GM18858 (cell line): ENCODE data around the gene NFASC.

ENCODE experiments used
- ATAC-seq: cut with Tn5 transposase; IDR thresholded peaks from one replicate; pipeline ENCODE4 v1.9.1; 2021; ENCODE audit not compliant: unreplicated experiment

NFASC gene

DNA sequence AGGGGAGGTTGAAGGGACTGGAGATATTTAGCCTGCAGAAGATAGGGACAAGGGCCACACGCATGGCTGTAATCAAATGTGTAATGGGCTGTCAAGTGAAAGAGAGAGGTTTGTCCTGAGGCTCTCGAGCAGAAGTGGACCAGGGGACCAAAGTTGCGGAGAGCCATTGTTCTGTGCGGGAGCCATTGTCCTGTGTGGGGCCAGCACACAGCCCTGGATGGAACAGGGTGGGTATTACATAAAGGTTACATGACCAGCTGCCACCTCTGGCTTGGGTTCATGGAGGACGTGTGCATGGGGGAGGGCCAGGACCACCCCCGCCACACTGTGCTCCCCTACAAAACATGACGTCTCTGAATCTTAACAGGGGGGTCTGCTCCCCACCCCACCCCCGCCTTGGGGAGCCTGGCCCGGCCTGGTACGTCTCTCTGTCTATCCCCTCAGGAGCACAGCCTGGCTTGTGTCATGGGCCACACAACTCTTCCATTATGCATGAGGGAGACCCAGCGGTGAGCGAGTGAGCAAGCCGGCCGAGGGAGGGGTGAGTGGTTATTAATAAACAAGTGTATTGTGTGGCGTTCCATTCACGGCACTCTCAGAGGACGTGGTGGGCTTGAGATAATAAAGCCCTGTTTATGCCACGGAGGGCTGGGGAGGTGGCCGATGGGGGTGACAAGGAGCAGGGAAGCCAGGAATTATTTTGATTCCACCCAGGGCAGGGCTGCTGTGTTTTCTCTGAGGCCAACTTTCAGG is at the start of gene NFASC:
TSS of gene NFASC (plus strand) at position 703 of the 753 bp plus-strand sequence. CDS start 73,454 bp downstream, outside the sequence.
- ATAC-seq = no peak

DNA sequence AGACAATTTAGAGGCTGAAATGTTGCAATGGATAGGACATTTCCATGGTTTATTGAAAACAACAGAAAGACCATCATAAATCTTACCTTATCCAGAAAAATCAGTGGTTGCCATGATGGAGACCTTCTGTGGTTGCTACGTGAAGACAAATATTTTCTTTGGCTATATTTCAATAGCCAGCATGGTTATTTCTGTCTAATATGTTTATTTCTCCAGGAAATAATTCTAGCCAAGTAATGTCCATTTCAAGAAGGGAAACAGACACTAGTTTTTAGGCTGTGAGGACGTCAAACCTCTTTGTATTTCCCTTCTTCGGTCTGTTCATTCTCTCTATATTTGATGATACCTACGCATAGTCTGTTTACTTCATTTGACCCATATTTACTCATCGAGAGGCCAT is 49.2 kb upstream of the NFASC start:
- ATAC-seq = no peak

DNA sequence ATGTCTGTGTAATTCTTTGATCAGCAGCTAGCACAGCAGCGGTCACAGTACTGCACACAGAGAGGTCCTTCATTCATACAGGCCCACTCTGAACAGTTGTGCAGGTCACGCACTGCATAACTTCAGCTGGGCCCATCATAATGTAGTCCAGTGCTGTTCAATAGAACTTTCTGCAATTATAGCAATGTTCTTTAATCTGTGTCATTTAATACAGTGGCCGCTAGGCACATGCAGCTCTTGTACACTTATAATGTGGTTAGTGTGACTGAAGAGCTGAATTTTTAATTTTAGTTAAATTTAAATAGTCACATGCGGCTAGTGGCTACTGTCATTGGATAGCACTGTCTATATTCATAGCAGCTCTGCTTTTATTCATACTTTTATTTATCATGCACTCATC is 48.7 kb upstream of the NFASC start:
- ATAC-seq = no peak

DNA sequence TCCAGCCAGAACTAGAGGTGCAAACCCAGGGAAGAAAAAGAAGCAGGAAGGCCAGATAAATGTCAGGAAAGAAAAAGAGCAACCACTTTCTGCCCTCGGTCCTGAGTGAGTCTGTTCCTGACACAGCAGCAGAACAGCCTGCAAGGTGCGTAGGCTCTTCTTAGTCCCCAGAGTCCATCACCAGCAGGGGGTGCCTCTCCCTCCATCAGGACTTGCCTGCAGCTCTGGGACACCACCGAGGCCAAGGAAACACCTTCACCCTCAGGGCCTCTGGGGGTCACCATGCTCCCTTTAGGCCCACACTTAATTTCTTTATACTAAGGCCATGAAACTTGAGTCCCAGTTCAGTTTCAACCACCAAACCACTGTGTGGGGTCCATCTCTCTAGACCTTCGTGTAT is 43.7 kb upstream of the NFASC start:
- ATAC-seq = no peak

DNA sequence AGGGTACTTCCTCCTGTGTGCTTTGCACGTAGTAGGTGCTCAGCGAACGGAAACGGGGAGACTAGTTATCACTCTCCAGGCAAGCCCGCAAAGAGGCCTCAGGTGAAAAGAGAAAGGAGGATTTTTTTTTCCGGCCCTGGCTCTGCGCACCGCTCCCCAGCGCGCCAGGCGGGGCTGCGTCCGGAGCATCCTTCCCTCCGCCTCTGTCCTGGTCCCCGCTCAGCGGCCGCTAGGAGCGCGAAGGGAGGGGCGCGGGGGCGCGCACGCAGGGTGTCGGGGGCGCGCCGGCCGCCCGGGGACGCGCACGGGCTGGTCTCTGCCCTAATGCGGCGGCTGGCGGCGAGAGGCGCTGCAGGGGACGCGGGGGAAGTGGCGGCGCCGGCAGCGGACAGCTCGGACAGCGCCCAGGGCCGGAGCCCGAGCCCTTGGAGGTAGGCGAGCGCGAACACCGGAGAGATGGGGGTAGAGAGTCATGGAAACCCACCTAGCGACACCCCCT is 42.3 kb upstream of the NFASC start:
- no peak for ATAC-seq

DNA sequence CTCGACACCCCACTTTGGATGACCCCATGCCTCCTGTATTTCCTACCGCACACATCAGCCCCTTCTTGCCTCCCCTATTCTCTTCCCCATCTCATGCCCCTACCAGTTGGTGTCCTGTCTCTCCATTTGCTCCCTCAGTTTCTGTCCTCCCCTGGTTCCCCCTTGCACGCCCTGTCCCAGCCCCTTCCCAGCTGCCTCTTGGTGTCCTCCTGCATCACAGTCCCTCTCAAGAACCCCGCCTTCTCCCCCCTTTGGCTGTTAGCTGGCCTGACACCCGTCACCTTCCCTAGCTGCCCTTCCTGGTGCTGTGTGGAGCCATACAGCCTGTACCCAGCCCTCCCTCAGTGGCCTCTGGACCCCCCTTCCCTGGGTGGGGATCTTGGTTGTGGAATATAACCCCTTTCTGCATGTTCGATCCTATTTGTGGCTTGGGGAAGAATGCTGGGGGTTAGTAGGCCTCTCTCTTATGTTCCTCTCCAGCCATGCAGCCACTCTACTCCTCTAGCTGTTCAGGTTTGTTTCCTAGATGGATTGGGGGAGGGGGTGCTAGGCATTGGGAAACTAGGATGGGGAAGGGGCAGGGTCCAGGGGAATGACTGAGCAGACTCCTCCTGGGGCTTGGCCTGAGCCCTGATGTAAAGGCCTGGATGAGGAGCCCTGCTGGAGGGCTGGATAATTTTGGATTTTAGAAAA is 41.4 kb upstream of the NFASC start:
- ATAC-seq = no peak

DNA sequence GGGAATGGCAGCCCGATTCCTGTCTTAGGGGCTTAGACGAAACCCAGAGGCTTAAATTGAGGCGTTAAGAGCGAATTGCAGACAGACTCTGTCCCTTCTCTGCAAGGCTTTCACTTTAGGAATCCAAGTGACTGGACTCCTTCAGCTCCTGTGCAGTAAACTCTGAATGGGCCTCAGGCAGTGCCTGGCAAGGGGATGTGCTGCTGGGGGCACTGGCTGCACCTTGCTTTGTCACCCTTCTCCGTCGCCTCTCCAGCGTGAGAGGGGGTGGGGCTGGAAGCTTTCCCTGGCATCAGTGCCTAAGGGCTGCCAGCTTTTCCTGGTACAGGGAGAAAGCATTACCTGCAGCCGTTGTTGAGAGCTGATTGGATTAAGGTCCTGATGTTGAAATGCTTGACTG is 39.9 kb upstream of the NFASC start:
- no peak for ATAC-seq

DNA sequence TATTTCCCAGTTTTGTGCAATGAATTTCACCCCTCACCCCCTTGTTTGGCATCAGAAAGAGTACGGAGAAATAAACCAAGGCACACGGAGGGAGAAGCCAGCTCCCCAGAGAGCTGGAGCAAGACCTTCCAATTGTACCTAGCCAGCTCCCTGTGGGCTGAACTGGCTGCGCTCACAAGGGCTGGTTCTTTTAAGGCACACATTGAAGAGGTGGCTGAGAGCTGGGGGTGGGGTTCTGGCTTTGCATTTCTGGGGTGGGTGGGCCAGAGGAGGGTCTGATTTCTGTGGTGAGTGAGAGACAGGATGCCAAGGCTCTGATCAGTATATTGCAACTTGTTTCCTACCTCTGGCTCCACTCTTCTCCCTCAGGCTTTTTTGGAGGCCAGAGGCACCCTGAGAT is 39.5 kb upstream of the NFASC start:
- no peak for ATAC-seq

DNA sequence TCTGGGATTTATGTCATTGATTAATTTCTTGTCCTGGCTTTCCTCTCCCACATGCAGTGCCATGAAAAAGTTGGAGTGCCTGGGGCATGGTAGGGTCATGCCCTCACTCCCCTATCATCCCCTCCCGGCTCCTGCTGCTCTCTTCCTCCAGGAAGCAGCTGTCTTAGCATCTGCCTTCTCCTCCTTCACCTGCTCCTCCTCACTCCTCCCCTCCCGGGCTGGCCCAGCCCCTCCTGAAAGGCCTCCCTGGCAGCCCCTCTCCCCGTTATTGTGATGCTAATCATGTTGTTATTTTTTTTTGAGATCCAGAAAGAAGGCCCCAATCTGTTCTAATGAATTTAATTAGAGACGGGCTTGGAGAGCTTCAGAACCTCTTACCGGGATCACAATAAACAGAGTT is 36.3 kb upstream of the NFASC start:
- ATAC-seq = no peak

DNA sequence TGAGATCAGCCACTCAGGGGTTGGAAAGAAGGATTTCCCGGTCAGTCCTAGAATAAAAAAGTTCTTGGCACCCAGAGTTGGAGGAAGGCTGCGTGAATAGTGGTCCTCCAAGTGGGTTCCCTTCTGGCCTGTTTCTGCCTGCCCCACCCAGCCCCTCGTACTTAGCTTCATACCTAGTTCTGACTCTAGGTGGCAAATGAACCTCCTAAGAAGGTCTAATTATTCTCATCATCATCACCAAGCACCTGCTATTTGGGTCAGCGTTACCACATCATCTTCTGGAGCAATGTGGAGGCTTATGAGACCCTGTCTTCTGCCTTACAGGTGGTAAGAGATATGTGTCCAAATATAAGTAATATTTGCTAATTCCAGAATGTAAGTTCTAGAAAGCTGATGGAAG is 35.9 kb upstream of the NFASC start:
- no peak for ATAC-seq

DNA sequence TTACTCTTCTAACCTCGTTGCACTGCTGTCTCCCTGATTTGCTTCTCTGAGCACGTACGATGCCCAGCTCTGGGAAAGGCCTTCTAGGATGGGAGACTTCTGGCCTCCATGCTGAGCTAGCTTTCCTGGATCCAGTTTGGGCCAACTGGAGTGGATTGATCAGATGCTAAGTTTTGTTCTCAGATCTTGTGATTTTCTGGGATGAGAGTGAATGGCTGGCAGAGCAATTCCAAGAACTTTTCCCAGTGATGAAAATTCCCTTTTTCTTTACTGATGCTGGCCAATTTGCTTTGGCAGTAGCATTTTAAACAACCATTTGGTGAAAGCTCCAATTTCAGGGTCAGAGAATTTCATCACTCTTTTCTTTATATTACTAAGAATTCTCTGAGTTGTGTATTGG is 34.9 kb upstream of the NFASC start:
- no peak for ATAC-seq

DNA sequence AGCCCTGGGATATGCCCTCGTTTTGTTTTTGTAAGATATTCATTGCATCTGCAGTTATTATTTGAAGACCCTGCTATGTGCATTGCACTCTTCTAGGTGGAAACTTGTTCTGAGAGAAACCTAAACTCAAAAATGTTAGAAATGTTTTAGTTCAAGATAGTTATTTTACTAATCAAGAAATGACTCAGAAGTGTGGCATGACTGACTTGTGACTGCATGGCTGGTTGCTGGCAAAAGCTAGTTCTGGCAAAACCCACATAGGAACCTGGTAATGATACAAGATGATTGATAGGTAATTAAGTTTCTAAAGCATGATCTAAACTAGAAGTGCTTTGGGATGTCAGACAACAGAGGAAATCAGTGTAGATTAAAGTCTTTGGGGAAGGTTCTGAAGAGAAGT is 33.8 kb upstream of the NFASC start:
- no peak for ATAC-seq

DNA sequence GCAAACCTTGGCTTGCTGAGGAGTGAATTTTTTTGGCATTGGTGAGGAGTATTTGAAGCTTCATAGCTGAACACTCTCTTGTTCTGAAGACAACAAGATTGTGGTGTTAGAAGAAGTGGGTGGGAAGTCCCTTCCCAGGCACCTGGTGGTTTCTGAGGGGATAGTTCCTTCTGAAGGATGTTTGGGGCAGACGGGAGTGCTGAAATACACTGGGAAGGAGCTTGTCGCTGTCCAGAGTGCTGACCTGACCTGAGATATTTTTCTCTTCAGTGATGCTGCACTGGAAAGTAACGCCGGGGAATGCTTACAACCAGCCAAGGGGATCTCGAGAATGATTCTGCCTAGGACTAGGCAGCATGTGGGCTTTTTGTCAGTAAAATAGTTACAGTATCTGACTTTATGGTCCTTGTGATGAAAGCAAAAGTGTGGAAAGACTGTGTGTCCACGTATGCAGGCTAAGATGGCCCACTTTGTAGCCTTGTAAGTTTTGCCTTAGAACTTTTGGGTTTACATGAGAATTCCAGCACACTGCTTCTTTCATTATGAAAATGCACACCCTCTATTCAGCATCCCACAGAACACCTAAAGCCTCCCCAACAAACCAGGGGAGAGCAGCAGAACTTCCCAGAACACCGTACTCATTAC is 33.1 kb upstream of the NFASC start:
- ATAC-seq = no peak

DNA sequence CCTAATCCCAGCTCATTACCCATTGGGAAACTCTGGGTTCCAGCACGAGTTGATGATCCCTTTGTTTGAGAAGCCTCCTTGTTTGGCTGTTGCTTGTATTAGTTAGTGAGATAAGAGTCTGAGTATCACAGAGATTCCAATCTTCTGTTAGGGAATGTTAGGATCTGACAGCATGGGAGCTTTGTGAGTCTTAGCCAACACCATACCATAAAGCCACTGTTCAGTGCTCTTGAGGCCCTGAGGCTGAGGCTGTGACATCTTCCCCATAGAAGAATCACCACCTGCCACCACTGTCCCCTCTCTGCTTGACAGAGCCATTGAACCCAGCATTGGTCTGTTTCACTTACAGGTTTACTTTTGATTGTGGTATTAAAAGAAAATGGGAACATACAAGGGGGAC is 29.3 kb upstream of the NFASC start:
- ATAC-seq = no peak

DNA sequence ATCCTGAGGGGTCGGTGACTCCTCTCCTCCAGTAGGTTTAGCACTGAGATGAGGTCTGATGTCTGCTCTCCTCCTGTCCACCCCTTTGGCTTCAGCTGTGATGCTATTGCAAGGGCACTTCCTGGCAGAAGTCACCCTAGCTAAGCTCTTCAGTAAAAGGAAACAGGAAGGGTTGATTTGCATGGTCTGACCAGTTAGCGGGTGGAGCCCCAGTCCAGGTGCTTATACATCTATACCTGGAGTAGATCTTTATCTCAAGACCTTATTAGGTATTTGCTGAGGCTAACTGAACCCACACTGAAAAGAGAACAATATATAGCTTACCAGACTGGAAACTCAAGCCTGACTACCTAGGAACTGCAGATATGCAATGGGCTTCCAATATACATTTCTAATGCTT is 28.9 kb upstream of the NFASC start:
- ATAC-seq = no peak

DNA sequence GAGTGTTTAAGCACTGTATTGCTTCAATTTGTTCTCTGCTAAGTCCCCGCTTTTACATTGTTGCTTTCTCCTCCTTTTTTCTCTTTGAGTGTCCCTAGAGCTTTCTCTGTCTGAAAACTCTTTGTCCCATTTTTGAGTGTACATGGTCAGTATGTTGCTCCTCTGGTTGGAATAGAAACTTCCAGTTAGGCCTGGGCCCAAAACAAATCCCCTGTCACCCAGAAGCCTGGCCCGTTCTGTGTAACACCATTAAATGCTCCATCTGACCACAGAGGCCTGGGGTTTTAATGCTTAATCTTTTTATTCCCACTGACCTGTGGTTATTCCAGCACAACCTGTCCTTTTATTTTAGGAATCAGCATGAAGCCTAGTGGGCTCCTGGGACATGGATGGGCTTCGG is 28.3 kb upstream of the NFASC start:
- no peak for ATAC-seq

DNA sequence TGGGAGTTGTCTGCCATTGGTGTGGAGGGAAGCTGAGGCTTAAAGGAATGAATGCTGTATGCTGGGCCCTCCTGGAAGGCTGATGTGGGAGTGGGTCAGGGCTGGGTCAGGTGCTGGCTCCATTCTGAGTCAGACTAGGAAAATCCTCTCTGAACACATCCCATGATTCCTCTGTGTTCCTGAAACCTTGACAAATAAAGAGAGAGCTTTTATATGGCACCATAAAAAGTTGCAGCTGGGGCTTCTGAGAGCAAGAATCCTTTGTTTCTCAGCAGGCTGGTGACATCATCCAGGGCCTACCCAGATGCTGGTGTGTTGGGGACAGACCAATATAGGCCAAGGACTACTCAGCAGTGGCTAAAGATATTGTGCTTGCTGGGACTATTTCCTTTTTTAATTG is 27.8 kb upstream of the NFASC start:
- ATAC-seq = no peak

DNA sequence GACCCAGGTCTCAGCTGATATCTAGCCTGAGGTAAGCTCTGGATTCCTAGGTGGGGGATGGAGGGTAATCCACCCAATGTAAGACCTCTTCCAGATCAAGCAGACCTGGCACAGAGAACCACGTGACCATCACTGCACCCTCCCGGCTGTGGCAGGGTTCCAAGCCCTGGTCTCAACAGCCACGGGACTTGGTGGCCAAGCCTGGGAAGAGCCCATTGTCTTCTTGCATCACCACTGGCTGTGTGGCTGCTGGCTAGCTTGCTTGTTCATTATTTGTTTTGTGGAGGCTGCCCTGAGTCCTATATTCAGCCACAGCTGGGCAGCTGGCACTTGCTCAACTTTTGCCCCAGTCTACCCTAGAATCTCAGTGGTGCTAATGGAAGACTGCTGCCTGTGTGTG is 24.1 kb upstream of the NFASC start:
- no peak for ATAC-seq

DNA sequence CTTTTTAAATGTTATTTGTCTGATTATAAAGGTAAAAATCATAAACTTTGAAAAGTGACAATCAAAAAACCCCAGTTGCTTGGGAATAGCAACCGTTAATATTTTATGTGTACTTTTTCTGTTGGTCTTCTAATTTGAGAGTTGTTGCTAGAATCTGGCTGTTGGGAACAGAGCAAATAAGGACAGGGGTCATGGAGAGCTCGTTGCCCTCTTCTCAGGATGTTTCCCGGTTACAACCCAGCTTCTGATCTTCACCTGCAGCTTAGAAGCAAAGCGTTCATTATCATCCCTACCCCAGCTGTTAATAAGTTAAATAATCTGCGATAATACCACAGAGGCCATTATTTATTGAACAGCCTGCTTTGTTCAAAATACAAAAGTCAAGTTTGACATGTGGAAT is 22.1 kb upstream of the NFASC start:
- ATAC-seq = no peak

DNA sequence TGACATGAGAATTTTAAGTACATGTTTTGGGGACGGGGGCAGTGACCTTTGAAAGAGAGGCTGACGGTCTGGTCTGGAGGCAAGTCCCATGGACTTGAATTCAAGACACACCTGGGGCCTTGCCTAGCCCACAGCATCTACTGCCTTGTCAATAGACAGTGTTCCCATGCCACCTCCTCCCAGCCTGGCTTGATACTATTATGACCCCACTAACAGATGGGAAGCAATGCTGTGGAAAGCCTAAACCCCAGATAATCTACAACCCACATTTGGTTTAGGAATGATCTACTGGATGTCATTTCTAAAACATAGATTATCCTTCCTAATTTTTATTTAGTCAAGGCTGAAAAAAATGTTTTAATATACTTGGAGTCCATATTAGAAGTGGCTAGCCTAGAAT is 17.8 kb upstream of the NFASC start:
- ATAC-seq = no peak

DNA sequence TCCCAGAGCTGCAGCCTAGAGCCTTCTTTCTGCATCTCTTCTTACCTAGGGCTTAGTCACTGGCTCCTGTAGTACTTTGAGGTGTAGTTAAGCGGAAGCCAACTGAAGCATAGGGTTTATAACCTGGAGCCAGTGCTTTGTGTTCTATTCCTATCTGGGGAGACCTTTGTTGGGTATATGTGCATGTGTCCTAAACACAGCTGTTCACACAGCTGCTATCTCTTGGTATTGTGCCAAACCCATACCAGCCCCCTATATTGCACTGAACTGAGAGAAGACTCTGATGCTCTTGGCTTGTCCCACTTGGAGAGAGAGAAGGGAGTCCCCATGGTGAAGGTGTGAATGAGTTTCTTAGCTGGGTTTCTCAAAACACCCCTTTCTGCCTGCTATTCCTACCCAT is 17.2 kb upstream of the NFASC start:
- no peak for ATAC-seq

DNA sequence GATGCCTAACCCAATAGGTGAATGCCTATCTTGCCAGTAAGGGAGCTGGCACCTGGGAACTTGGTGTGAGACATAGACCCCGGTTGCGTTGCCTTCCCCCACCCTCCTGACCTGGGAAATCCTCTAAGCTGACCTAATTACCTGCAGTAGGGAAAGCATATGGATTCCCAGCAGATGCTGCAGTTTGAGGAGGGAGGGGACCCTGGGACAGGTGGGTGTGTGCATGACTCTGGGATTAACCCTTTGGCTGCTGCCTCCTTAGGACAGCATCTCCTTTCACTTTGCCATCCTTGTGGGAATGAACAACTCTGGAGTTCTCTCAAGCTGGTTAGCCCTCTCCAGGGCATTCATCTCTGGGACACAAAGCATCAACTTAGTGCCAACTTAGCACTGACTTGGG is 16.4 kb upstream of the NFASC start:
- ATAC-seq = no peak
